Activated CD4-positive, alpha-beta T cell treated with anti-CD3 and anti-CD28 coated beads for 1 hour (primary cell): Measurements from ENCODE around the gene SPATA20.

Experiments
- DNase-seq: peaks from one replicate; pipeline ENCODE4 v3.0.0-alpha.2; 2020

The SPATA20 gene

DNA sequence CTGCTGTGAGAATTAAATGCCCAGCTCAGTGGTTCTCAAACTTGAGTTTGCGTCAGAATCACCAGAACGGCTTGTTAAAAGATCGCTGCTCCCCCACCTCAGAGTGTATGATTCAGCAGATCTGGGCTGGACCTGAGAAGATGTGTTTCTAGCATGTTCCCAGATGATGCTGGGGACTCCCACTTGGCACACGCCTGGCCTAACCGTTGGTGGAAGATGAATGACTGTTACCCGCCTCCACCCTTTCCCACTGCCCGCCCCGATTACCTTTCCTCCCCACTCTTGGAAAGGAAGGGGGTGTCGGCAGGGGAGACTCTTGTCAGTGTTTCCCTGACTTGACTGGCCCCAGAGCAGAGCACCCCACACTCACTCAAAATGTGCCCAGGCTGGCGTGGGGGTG lies 58.5 kb downstream of the SPATA20 start:
- DNase-seq, result no peak
